Activated CD4-positive, alpha-beta memory T cell treated with anti-CD3 and anti-CD28 coated beads for 36 hours (primary cell): ENCODE measurements around the gene TEKTIP1. TPM values are rescaled to one million over a fixed set of nuclear protein-coding genes. Genes with fewer than 3 reads are reported as not detected.
A peak's percentile ranks its signal among the peaks of the same experiment; 100 is the strongest.
"Not testable (repeated sequence)": the region's sequence is repeated elsewhere in the genome, so short reads cannot be mapped to it uniquely, and the experiment has no call there.

Source experiments
- CTCF ChIA-PET: fragments of 350-600 bp; sonication (Branson Sonifier 250); formaldehyde crosslinking; loops from one replicate; lab custom pipeline; 2021; ENCODE audit warnings: antibody characterized with exemption, inconsistent platforms; lab: Charles Lee
- POLR2A ChIA-PET: fragments of 350-600 bp; sonication (Branson Sonifier 250); formaldehyde crosslinking; loops from one replicate; lab custom pipeline; 2021; ENCODE audit warnings: antibody characterized with exemption; lab: Charles Lee
- DNase-seq: peaks from one replicate; pipeline ENCODE4 v3.0.0-alpha.2; 2020
- H3K27ac Mint-ChIP-seq: one replicate; pipeline ENCODE4 v1.8.0; 2021; ENCODE audit warnings: mixed read lengths
- H3K27me3 Mint-ChIP-seq: one replicate; pipeline ENCODE4 v1.8.0; 2021; ENCODE audit warnings: mixed read lengths
- H3K36me3 Mint-ChIP-seq: one replicate; pipeline ENCODE4 v1.8.0; 2021; ENCODE audit warnings: mixed read lengths
- H3K4me1 Mint-ChIP-seq: one replicate; pipeline ENCODE4 v1.8.0; 2021; ENCODE audit warnings: low read depth, mixed read lengths
- H3K4me3 Mint-ChIP-seq: one replicate; pipeline ENCODE4 v1.8.0; 2021; ENCODE audit warnings: mild to moderate bottlenecking, mixed read lengths
- H3K9me3 Mint-ChIP-seq: one replicate; pipeline ENCODE4 v1.8.0; 2021; ENCODE audit warnings: mixed read lengths
- intact Hi-C: fragments of 100-400 bp; cut with micrococcal nuclease; formaldehyde crosslinking; loops from one replicate; pipeline ENCODE4 v1.15.1; 2023
- total RNA-seq, 2 experiments: library from RNA; stranded (reverse); gene quantifications; one replicate each; pipeline ENCODE4 v1.2.3, GENCODE V29; 2021

The TEKTIP1 gene
- total RNA-seq, 2 experiments from 2014 or later: 1.1 to 1.8 TPM

GRCh38 chr19:3557461-3558248, 18.7 kb downstream of the TEKTIP1 start, which contains the start of gene MFSD12:
TSS of gene MFSD12 (minus strand) at chr19:3557586. CDS start at chr19:3557403, 183 bp downstream.
- peak; percentile 96 for DNase-seq
- peak within 1 kb of the TSS; percentile 87 for H3K4me3 Mint-ChIP-seq
- no peaks in the 10 kb centered on the region for H3K9me3 Mint-ChIP-seq
- ChIA-PET CTCF (interaction anchor here (1.2 to 4.0 kb wide), 3 partner anchors 12 to 28 kb away, joined by 3 to 39 read pairs (median 5); partner anchors contain the start of gene GIPC3), POLR2A (interaction anchor here (2.2 kb wide), 1 partner anchor 12 kb away, joined by 9 read pairs; no protein-coding TSS in a partner anchor)
- no peaks in the 10 kb centered on the region for H3K27me3 Mint-ChIP-seq
- no peaks in the 10 kb centered on the region for H3K36me3 Mint-ChIP-seq
- peak within 1 kb of the TSS; percentile 76 for H3K27ac Mint-ChIP-seq
- intact Hi-C loops: loop anchor here (1.0 to 5.0 kb wide), 3 partner anchors 15 to 70 kb away; partner anchors contain the start of genes CACTIN, FZR1 and HMG20B
- H3K4me1 Mint-ChIP-seq: peaks cover 36% of the 10 kb centered on the region

- Mint-ChIP-seq H3K27me3 (no peaks in the 10 kb centered on the region), H3K4me3 (no peak overlapping the region), H3K27ac (no peak overlapping the region), H3K36me3 (no peaks in the 10 kb centered on the region), H3K9me3 (no peaks in the 10 kb centered on the region), H3K4me1 (no peaks in the 10 kb centered on the region)
- DNase-seq: no peak
- intact Hi-C loops: no loop called here
- POLR2A ChIA-PET: no interaction called here
- CTCF ChIA-PET: interaction anchor here (1.3 kb wide), 1 partner anchor 21 kb away, joined by 3 read pairs; the partner anchor contains the start of gene GIPC3
Observed at GRCh38 chr19:3563709-3564524, 24.9 kb downstream of the TEKTIP1 start.

DNA sequence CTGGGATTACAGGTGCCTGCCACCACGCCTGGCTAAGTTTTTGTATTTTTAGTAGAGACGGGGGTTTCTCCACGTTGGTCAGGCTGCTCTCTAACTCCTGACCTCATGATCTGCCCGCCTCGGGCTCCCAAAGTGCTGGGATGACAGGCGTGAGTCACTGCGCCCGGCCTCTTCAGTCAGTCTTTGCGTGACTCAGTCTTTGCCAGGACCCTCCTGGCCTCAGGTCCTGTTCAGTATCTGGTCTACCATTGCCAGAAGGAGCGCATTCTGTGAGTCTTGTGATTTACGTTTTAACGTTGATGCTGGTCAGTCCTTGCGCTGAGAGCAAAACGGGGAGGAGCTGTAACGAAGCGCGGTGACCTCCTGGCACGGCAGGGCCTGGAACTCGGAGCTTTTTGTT, 26.2 kb downstream of the TEKTIP1 start:
- Mint-ChIP-seq H3K4me1 (no peaks in the 10 kb centered on the region), H3K27ac (no peak overlapping the region), H3K27me3 (no peaks in the 10 kb centered on the region), H3K4me3 (no peak overlapping the region), H3K9me3 (no peaks in the 10 kb centered on the region), H3K36me3 (no peaks in the 10 kb centered on the region)
- no peak for DNase-seq
- POLR2A ChIA-PET: no interaction called here
- CTCF ChIA-PET: interaction anchor here (0.6 to 1.3 kb wide), 2 partner anchors 20 to 136 kb away, joined by 3 read pairs; no protein-coding TSS in a partner anchor
- intact Hi-C loops: no loop called here

DNA sequence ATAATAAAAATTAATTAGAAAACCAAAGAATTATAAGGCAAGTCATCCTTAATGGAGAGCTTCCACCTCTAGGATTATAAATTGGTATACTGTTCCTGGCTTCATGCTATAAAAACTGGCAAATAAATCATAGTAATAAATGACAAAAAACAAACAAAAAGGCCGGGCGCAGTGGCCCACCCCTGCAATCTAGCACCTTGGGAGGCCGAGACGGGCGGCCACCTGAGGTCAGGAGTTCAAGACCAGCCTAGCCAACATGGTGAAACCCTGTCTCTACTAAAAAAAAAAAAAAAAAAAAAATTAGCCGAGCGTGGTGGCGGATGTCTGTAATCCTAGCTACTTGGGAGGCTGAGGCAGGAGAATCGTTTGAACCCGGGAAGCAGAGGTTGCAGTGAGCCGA, 31.1 kb downstream of the TEKTIP1 start:
- intact Hi-C loops: loop anchor here (10.0 kb wide), 1 partner anchor 495 kb away; the partner anchor contains the start of gene ZBTB7A
- DNase-seq, H3K9me3 Mint-ChIP-seq, POLR2A ChIA-PET, H3K27me3 Mint-ChIP-seq, H3K36me3 Mint-ChIP-seq, H3K27ac Mint-ChIP-seq, H3K4me3 Mint-ChIP-seq: not testable (repeated sequence)
- CTCF ChIA-PET: interaction anchor here (1.5 kb wide), 1 partner anchor 25 kb away, joined by 4 read pairs; no protein-coding TSS in a partner anchor
- H3K4me1 Mint-ChIP-seq: peaks cover 10% of the 10 kb centered on the region

DNA sequence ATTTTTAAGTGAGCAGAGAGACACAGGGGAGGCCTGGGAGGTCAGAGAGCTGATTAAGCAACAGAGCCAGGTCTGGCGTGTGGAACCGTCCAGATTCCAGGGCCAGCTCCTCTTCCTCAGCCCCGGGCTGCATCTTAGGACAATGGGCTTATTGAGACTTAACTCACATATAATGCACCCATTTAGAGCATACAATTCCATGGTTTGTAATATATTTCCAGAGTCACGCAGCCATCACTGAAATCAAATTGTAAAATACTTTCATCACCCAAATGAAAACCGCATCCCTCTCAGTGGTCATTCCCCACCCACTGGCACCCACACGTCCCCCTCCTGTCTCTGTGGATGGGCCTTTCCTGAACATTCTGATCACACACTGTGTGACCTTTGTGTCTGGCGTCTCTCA, 31.6 kb downstream of the TEKTIP1 start:
- H3K9me3 Mint-ChIP-seq: no peaks in the 10 kb centered on the region
- H3K27me3 Mint-ChIP-seq: no peaks in the 10 kb centered on the region
- peaks cover 10% of the 10 kb centered on the region for H3K36me3 Mint-ChIP-seq
- H3K4me3 Mint-ChIP-seq: no peak overlapping the region
- intact Hi-C loops: loop anchor here (10.0 kb wide), 1 partner anchor 494 kb away; the partner anchor contains the start of gene ZBTB7A
- DNase-seq: no peak
- H3K27ac Mint-ChIP-seq: no peak overlapping the region
- ChIA-PET CTCF (interaction anchor here (1.5 kb wide), 1 partner anchor 26 kb away, joined by 4 read pairs; no protein-coding TSS in a partner anchor), POLR2A (no interaction called here)
- peaks cover 10% of the 10 kb centered on the region for H3K4me1 Mint-ChIP-seq

GRCh38 chr19:3572132-3572854, 33.3 kb downstream of the TEKTIP1 start:
- intact Hi-C loops: loop anchor here (1.0 to 10.0 kb wide), 3 partner anchors 15 to 493 kb away; partner anchors contain the start of genes FZR1, MFSD12 and ZBTB7A
- Mint-ChIP-seq H3K36me3 (peaks cover 13% of the 10 kb centered on the region), H3K4me1 (peaks cover 10% of the 10 kb centered on the region), H3K4me3 (peak overlapping the region; percentile 66), H3K27me3 (no peaks in the 10 kb centered on the region), H3K27ac (peak overlapping the region; percentile 42), H3K9me3 (no peaks in the 10 kb centered on the region)
- POLR2A ChIA-PET: no interaction called here
- peak; percentile 100 for DNase-seq
- CTCF ChIA-PET: interaction anchor here (0.6 kb wide), 1 partner anchor 16 kb away, joined by 5 read pairs; no protein-coding TSS in a partner anchor

DNA sequence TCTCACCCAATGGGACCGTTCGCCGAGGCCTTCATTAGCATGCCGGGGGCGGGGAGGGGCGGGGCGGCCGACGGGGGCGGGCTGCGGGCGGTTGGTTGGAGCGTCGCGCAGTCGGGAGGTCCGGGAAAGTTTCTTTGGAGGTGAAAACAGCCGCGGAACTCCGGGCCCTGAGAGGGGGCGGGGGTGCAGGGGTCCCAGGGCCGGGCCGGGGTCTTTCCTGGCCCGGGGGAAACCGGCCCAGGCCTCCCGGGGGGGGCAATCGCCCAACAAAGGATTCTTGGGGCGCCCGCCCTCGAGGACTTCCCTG, 33.8 kb downstream of the TEKTIP1 start, which contains the start of gene HMG20B:
Gene HMG20B, plus strand, starts transcription at position 90 of the 307 bp plus-strand sequence. CDS start 366 bp downstream, outside the sequence.
- Mint-ChIP-seq H3K27ac (peak within 1 kb of the TSS; percentile 45), H3K9me3 (no peaks in the 10 kb centered on the region), H3K36me3 (peaks cover 13% of the 10 kb centered on the region), H3K4me1 (peaks cover 10% of the 10 kb centered on the region), H3K4me3 (peak within 1 kb of the TSS; percentile 76), H3K27me3 (no peaks in the 10 kb centered on the region)
- CTCF ChIA-PET: interaction anchor here (1.6 kb wide), 1 partner anchor 28 kb away, joined by 7 read pairs; no protein-coding TSS in a partner anchor
- intact Hi-C loops: loop anchor here (1.0 to 10.0 kb wide), 3 partner anchors 16 to 492 kb away; partner anchors contain the start of genes FZR1, MFSD12 and ZBTB7A
- no peak for DNase-seq
- POLR2A ChIA-PET: no interaction called here

- Mint-ChIP-seq H3K4me3 (peak overlapping the region; percentile 76), H3K27me3 (no peaks in the 10 kb centered on the region), H3K36me3 (peaks cover 13% of the 10 kb centered on the region), H3K4me1 (peaks cover 10% of the 10 kb centered on the region), H3K9me3 (no peaks in the 10 kb centered on the region), H3K27ac (no peak overlapping the region)
- POLR2A ChIA-PET: interaction anchor here (0.8 kb wide), 1 partner anchor 19 kb away, joined by 3 read pairs; no protein-coding TSS in a partner anchor
- no peak for DNase-seq
- CTCF ChIA-PET: interaction anchor here (1.6 kb wide), 1 partner anchor 28 kb away, joined by 7 read pairs; no protein-coding TSS in a partner anchor
- intact Hi-C loops: loop anchor here (2.0 to 10.0 kb wide), 2 partner anchors 67 to 491 kb away; partner anchors contain the start of genes FZR1 and ZBTB7A
Observed at GRCh38 chr19:3573162-3573857, 34.3 kb downstream of the TEKTIP1 start.

DNA sequence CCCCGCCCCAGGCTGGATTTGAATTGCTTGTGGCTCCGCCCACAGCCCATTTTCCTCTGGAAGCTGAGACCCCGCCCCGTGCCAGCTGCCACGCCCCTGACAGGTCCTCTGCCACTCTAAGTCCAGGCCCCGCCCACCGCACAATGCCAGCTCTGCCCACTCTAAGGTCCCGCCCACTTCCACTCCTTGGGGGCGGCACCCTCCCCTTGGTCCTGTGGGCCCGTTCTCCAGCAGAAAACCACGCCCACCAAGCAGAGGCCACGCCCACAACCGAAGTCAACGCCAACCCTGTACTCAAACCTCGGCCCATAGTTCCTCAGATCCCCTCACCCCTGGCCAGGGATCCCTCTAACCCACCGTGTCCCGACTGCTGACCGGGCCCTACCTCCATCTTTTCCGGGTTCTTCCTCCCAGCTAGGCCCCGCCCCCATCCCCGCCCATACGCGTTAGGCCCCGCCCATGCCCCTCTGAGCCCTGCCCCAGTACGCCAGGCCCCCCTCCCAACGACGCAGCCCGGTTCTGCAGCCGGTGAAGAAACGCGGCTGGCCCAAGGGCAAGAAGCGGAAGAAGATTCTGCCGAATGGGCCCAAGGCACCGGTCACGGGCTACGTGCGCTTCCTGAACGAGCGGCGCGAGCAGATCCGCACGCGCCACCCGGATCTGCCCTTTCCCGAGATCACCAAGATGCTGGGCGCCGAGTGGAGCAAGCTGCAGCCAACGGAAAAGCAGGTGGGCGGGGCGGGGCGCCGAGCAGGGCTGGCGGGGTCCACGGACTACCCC, 35.1 kb downstream of the TEKTIP1 start:
- peak overlapping the region; percentile 76 for H3K4me3 Mint-ChIP-seq
- peak overlapping the region; percentile 45 for H3K27ac Mint-ChIP-seq
- no peaks in the 10 kb centered on the region for H3K27me3 Mint-ChIP-seq
- no peaks in the 10 kb centered on the region for H3K9me3 Mint-ChIP-seq
- intact Hi-C loops: loop anchor here (2.0 to 10.0 kb wide), 2 partner anchors 67 to 491 kb away; partner anchors contain the start of genes FZR1 and ZBTB7A
- H3K4me1 Mint-ChIP-seq: peaks cover 10% of the 10 kb centered on the region
- ChIA-PET CTCF (interaction anchor here (1.6 kb wide), 1 partner anchor 29 kb away, joined by 7 read pairs; no protein-coding TSS in a partner anchor), POLR2A (interaction anchor here (0.8 kb wide), 1 partner anchor 20 kb away, joined by 3 read pairs; no protein-coding TSS in a partner anchor)
- peak; percentile 96 for DNase-seq
- peaks cover 13% of the 10 kb centered on the region for H3K36me3 Mint-ChIP-seq
